ENCODE measurements around the gene CD36. TPM values are rescaled to one million over a fixed set of nuclear protein-coding genes. Genes with fewer than 3 reads are reported as not detected.

The CD36 gene
- total RNA-seq, 1 donor from 2014 or later: not detected

DNA sequence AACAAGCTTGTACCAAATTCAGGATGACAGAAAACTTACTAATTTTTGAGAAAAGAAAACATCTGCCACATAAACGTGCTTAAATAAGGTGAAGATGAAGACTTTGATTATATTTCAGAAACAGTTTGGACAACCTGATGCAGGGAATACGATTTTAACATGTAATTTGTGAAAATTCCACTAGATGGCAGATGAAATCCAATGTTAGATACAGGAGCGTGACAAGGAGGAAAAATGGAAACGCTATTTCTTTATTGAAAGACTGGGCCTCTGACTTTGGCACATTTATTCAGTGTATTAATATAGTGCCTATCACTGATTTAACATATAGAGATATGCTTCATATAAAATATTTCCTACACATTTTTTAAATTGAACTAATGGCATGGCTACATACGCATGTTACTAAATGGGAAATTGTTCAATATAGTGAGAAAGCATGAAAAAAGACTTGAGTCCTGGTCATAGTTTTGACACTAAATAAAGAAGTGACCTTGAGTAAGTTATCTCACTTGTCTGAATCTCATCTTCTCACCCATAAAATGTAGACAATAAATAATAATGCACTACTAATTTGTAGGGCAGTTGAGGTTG is 60.7 kb downstream of the CD36 start:
- intact Hi-C loops (cut with micrococcal nuclease): loop anchor here (1.0 kb wide), 1 partner anchor 771 kb away; no protein-coding TSS in a partner anchor

DNA sequence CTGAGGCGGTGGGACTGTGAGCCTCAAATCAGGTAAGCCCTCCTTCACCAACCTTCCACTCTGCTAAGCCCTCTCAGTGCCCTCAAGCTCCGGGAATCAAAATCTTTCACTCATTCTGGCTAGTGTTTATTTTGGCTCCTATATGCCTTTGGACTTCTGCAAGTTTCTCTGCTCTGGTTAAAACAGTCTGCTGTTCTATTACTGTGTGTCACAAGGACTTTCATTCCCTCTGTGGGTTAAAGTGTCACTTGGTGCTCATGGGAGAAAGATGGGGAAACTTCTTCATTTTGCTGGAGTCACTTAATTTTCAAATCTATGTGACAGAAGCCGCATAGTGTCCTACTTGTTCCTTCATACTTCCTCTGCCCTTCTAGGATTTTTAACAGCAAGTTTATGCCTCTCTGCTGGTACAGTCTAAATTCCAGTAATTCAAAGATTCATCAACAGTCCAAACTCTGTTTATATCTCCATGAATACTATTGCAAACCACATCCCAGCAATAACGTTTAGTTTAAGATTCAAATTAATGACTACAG is 61.3 kb downstream of the CD36 start:
- intact Hi-C loops (cut with micrococcal nuclease): loop anchor here (1.0 kb wide), 1 partner anchor 771 kb away; no protein-coding TSS in a partner anchor

DNA sequence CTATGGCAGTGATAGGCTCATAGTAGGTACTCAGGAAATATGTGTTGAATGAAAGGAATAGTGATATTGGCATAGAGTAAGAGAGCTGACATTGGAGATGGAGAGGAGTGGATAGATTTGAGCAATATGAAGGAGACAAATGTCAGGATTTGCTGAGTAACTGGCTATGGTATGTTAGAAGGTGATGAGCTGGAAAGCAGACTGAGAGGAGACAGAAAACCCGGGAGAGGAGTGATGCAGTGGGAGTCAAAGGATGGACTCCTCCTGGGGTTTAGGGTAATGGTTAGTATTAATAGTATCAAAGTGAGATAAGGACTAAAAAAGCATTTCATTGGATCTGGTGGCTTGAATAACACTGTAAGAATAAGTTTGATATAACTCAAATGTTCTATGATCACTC is 64.8 kb downstream of the CD36 start:
- intact Hi-C loops (cut with micrococcal nuclease): no loop called here

DNA sequence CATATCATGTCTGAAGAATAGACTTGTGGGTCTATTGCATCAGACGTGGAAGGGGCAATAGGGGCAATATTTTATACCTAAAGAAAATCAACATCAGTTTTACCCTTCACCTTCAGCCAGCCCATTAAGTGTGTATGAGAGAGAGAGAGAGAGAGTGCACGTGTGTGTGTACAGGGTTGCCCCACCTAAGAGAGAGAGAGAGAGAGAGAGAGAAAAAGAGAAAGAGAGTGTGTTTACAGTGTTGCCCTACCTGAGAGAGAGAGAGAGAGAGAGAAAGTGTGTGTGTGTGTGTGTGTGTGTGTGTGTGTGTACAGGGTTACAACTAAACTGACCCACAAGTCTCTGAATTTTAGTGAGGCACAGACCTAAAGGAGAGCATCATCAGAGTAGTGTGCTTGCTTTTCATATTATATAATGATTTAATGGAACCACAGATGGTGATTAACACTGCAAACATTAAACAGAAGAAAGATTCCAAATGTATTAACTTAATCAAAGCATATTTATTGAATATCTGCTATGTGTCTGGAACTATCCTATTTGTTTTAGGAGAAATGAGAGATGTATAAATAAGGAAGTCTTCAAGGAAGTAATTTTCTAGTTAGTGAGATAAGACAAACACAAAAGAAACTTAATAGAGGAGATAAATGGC is 66.8 kb downstream of the CD36 start:
- intact Hi-C loops (cut with micrococcal nuclease): no loop called here

DNA sequence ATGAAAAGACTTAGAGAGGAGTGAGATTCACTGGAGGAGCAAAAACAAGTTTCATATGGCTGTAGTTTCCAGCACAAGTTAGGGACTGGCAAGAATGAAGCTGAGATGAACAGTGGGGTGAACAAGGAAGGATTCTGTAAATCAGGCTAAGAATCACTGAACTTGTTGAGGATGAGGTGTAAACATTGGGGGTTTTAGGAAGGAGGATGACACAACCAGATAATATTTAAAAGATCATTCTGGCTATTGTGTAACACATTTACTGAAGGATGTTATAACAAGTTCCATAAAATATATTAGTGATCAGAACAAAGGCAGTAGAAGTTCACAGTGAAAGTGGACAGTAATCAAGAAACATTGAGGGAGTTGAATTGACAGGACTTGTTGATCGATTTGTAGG is 68.9 kb downstream of the CD36 start:
- intact Hi-C loops (cut with micrococcal nuclease): no loop called here

DNA sequence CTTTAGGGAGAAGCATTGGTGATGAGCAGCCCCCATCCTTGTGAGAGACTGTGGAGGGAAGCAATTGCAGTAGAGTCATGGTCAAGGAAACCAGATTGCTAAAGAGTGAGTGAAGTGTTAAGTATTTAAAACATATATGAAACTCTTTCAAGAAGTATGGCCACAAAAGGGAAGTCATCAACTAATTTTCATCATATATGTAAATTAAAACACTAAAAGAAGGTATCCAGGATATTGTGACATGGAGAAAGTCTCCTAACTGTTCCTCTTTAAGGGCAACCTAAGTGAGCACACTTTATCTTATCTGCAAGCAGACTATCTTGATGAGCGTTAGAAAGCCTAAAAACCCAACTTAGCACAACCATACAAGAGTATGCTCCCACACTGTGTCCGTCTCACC is 69.7 kb downstream of the CD36 start:
- intact Hi-C loops (cut with micrococcal nuclease): no loop called here

DNA sequence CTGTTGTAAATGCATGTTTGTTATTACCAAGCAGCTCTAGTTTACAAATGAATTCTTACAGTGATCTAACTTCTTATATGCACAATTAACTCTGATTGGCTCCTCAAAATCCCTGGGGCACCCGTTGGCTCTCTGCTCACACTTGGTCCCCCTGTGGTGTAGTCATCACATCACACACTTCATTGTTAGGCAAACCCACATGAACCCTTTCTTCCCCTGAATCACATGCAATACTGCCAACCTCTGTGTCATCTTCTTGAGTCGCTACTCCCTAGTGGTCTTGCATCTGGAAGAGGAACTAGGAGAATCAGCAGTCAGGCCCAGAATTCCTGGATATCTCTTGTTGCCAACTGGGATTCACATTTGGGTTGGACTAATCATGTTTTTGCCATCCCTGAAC is 73.1 kb downstream of the CD36 start:
- intact Hi-C loops (cut with micrococcal nuclease): no loop called here

DNA sequence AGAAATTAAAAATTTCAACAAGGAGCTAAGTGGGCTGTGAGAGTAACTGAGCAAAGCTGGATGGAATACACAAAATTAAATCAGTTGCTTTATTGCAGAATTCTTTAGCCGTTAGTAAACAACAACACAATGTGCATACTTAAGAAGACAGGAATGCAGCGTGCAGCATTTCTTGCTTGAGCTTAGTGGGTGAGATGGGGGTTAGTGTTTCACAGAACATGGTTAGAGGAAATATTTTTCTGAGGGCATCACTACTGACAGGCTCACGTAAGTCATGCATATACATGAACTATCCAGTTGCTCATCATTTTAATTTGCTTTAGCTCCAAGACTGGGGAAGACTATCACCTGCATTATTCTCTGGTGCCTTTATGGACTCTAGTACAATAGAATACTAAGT is 80.8 kb downstream of the CD36 start:
- intact Hi-C loops (cut with micrococcal nuclease): no loop called here

DNA sequence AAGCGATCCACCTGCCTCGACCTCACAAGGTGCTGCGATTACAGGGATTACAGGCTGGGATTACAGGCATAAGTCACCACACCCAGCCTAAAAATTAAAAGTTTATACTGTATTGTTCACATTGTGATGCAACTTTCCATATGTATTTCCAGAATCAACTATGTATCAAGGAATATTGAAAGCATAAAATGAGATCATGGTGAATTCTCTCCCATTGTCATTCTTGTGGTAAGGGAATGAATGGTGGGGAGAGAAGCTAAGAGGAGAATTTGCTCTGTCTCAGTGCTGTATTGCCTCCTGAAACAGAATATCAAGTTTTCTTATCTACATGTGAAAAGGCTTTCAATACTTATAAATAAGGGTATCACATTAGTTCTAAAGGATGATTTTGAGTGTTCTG is 81.7 kb downstream of the CD36 start:
- intact Hi-C loops (cut with micrococcal nuclease): no loop called here

DNA sequence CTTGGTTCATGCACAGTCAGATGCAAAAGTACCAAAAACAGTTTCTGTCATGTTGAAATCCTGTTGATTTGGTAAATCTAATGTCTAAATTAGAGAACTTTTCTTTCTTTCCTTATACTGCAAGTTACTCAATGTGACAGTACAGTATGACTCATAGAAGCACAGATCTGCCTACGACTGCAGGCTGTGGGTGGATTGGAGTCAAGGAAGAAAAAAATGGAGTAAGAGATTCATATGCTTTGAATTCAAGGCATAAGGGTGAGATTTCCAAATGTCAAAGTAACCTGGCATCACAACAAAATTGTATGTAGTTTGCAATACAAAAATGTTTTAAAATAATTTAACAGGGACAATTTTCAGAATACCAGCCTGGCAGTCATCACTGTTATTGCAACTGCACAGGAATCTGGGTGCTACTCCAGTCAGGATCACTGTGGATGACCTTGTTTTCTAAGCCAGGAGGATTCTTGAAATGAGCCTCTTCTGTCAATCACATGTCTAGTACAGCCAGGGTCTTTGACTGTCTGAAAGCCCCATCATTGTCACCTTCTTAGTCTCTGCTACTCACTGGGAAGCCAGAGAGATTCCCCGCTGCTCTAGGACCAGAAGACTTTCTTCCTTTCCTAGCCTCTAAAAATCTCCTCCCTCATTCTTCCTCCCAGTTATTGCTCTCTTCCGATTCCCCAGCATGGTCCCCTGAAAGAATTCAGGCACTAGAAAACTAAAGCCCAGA is 83.6 kb downstream of the CD36 start:
- intact Hi-C loops (cut with micrococcal nuclease): no loop called here

DNA sequence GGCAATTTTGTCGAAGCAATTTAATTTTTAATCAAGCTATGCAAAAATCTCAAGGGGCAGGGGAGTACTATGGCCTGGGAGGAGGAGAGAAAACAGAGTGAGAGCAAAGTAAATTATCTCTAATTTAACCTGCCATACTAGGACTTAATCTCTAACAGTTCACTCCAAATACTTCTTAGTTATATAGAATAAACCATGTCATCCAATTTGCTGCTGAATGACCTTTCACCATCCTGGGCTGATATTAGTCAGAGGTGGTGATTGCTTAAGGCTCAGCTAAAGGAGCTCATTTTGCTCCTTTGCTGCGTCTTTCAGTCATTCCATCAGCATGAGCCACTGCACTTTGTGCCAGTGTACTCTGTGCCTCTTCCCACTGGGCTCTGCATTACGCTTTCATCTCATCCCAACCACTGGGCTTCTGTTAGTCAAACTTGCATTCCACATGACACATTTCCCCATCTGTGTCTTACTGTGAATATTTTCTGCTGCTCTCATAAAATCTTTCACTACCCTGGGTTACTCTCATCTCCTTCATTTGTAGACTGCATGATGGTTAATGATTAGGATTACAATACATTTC is 84.3 kb downstream of the CD36 start:
- intact Hi-C loops (cut with micrococcal nuclease): no loop called here

DNA sequence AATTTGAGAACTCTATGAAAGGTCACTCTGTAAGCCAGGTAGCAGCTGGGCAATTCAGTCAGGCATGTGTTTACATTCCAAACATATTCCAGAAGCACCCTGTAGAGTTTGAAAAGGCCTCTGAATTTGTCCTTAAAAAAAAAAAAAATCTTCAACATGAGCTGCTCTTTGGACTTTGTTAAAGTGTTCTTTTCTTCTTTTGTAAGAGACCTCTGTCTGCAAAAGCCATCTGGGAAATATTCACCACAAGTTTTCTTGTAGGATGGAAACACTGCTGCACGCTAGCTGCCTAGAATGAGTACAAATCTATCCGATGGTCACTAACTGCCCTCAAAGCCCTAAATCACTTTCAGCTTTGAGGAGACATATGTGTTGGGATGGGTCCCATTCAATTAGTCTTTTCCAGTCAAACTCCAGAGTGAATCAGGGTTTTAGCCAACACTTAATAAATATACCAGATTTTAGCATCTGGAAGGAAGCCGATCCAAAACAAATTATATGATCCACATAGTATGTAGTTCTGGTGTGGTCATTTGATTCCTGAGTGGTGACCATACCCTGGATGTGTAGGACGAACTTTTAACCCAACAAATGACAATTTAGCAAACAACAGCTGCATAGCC is 85.9 kb downstream of the CD36 start:
- intact Hi-C loops (cut with micrococcal nuclease): no loop called here

DNA sequence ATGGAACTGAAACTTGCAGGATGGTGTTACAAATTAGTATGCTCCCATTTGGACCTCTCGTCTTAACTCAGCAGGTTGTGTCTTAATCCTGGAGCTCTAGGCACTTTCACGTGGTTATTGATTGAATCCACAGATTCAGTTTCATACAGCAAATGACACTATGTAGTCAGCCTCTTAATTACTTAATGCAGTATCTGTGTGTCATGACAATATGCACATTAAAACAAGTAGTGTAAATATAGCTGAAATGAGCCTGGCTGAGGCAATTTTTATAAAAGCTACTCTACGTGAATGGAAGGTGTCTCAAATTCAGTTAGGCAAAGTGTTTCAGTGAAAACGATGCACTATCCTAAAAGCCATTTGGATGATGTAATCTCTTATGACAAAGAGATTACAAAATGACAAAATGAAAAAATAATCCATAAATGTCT is 86.8 kb downstream of the CD36 start:
- intact Hi-C loops (cut with micrococcal nuclease): no loop called here

Other genes starting within 250 kb of the CD36 start
- not detected in 2 replicates for gene GNAT3, start 126.6 kb upstream of the CD36 start, total RNA-seq